Neural crest cell (in vitro differentiated cells): ENCODE results near the gene CAV1. TPM values are rescaled to one million over a fixed set of nuclear protein-coding genes. Genes with fewer than 3 reads are reported as not detected.

Experiments
- DNase-seq: peaks from one replicate; pipeline ENCODE4 v3.0.0; 2021; ENCODE audit warnings: low read depth, mixed read lengths, low spot score
- H3K27ac Mint-ChIP-seq: one replicate; pipeline ENCODE4 v1.8.0; 2021; ENCODE audit warnings: mild to moderate bottlenecking, mixed read lengths; ENCODE audit not compliant: unreplicated experiment
- H3K27me3 Mint-ChIP-seq: 2 replicates; pipeline ENCODE4 v1.8.0; 2021; ENCODE audit warnings: low read depth, mild to moderate bottlenecking, mixed read lengths
- H3K36me3 Mint-ChIP-seq: 2 replicates; pipeline ENCODE4 v1.8.0; 2021; ENCODE audit warnings: low read depth, mild to moderate bottlenecking, mixed read lengths
- H3K4me1 Mint-ChIP-seq: 2 replicates; pipeline ENCODE4 v1.8.0; 2021; ENCODE audit warnings: mixed read lengths
- H3K4me3 Mint-ChIP-seq: one replicate; pipeline ENCODE4 v1.8.0; 2021; ENCODE audit warnings: mild to moderate bottlenecking, mixed read lengths
- H3K9me3 Mint-ChIP-seq: 2 replicates; pipeline ENCODE4 v1.8.0; 2021; ENCODE audit warnings: mixed read lengths
- CTCF ChIP-seq: fragments of 200-600 bp; sonication (generic); conservative IDR thresholded peaks from 2 replicates; pipeline ENCODE4 v1.5.0; 2021; ENCODE audit warnings: antibody characterized with exemption, mild to moderate bottlenecking
- total RNA-seq: library from RNA; stranded (reverse); gene quantifications from 2 replicates; pipeline ENCODE4 v1.2.1, GENCODE V29; 2021

Gene CAV1
- total RNA-seq, 1 donor from 2014 or later = 3.7 TPM

- Mint-ChIP-seq H3K4me1 (peaks cover 17% of the 10 kb centered on the region), H3K9me3 (no peaks in the 10 kb centered on the region), H3K4me3 (no peak overlapping the region), H3K27me3 (no peaks in the 10 kb centered on the region), H3K36me3 (no peaks in the 10 kb centered on the region), H3K27ac (peak overlapping the region; percentile 37)
- no peak for TF ChIP-seq CTCF
- DNase-seq = no peak
Observed at GRCh38 chr7:116574025-116574822, 49.4 kb downstream of the CAV1 start.

GRCh38 chr7:116575853-116576252 lies 51.0 kb downstream of the CAV1 start:
- TF ChIP-seq CTCF = no peak

GRCh38 chr7:116576350-116577319 lies 51.8 kb downstream of the CAV1 start:
- H3K27ac Mint-ChIP-seq = no peak overlapping the region
- H3K4me1 Mint-ChIP-seq = peaks cover 17% of the 10 kb centered on the region
- no peak for TF ChIP-seq CTCF
- no peaks in the 10 kb centered on the region for H3K9me3 Mint-ChIP-seq
- H3K36me3 Mint-ChIP-seq = no peaks in the 10 kb centered on the region
- no peak overlapping the region for H3K4me3 Mint-ChIP-seq
- DNase-seq = no peak
- H3K27me3 Mint-ChIP-seq = no peaks in the 10 kb centered on the region

More at GRCh38 chr7:116575853-116576252, 51.0 kb downstream of the CAV1 start:
- no peaks in the 10 kb centered on the region for H3K36me3 Mint-ChIP-seq
- no peaks in the 10 kb centered on the region for H3K27me3 Mint-ChIP-seq
- no peaks in the 10 kb centered on the region for H3K9me3 Mint-ChIP-seq
- no peak overlapping the region for H3K27ac Mint-ChIP-seq
- no peak overlapping the region for H3K4me3 Mint-ChIP-seq
- H3K4me1 Mint-ChIP-seq = peaks cover 17% of the 10 kb centered on the region
- no peak for DNase-seq

- TF ChIP-seq CTCF = no peak
- Mint-ChIP-seq H3K27me3 (no peaks in the 10 kb centered on the region), H3K9me3 (no peaks in the 10 kb centered on the region), H3K27ac (no peak overlapping the region), H3K36me3 (no peaks in the 10 kb centered on the region), H3K4me1 (peaks cover 17% of the 10 kb centered on the region), H3K4me3 (no peak overlapping the region)
- DNase-seq = no peak
Observed at GRCh38 chr7:116577320-116577871, 52.6 kb downstream of the CAV1 start.

- DNase-seq = no peak
- no peaks in the 10 kb centered on the region for H3K9me3 Mint-ChIP-seq
- TF ChIP-seq CTCF = no peak
- H3K4me1 Mint-ChIP-seq = peaks cover 21% of the 10 kb centered on the region
- H3K4me3 Mint-ChIP-seq = no peak overlapping the region
- no peak overlapping the region for H3K27ac Mint-ChIP-seq
- H3K27me3 Mint-ChIP-seq = no peaks in the 10 kb centered on the region
- no peaks in the 10 kb centered on the region for H3K36me3 Mint-ChIP-seq
Observed at GRCh38 chr7:116578526-116578925, 53.7 kb downstream of the CAV1 start.
